K562 (cell line): ENCODE measurements around the gene RPL14. TPM values are rescaled to one million over a fixed set of nuclear protein-coding genes. Genes with fewer than 3 reads are reported as not detected.
A peak's percentile ranks its signal among the peaks of the same experiment; 100 is the strongest.
"Not testable (repeated sequence)": the region's sequence is repeated elsewhere in the genome, so short reads cannot be mapped to it uniquely, and the experiment has no call there.

Source experiments
- ATAC-seq: fragments of 200-7000 bp; cut with Tn5 transposase; 3 replicates; pipeline ENCODE4 v1.9.1; 2020; ENCODE audit warnings: moderate library complexity
- BruUV-seq: library from RNA; stranded (reverse); fragments of 400-500 nt; replicated peaks from 2 replicates; lab custom pipeline; 2021; lab: Mats Ljungman, UMichigan
- CTCF ChIA-PET: fragments of 300-600 bp; formaldehyde crosslinking; extraction: SDS; loops from one replicate; lab custom pipeline; 2021; ENCODE audit warnings: low intra/inter-chr PET ratio; lab: Yijun Ruan, JAX
- POLR2A ChIA-PET: fragments of 300-600, 350-650 bp; sonication (Branson Sonifier 250); formaldehyde crosslinking; extraction: SDS; loops from one replicate; lab custom pipeline; 2021; ENCODE audit warnings: antibody characterized with exemption, inconsistent platforms; lab: Yijun Ruan, JAX
- DNase-seq, 4 experiments: peaks; one replicate each; pipeline versions ENCODE4 v3.0.0 to v3.0.0-alpha.2; 2011 to 2018; ENCODE audit warnings: low spot score in 3 of 4, mixed read lengths in 3 of 4; ENCODE audit errors: extremely low read depth in 1 of 4
- FAIRE-seq: peaks from 2 replicates; lab custom pipeline; 2011; peaks lifted over from hg19 to GRCh38; lab: Jason Lieb, UNC
- H2AFZ ChIP-seq: 2 replicates; pipeline ENCODE4 v1.6.0; 2011; ENCODE audit warnings: low read depth, low read length, control low read depth, inconsistent platforms
- H3K27ac ChIP-seq: fragments of 200-600 bp; 3 replicates; pipeline ENCODE4 v1.8.0; 2011; ENCODE audit warnings: low read depth, mild to moderate bottlenecking, control low read depth, inconsistent platforms, low read length, moderate library complexity, mixed read lengths; ENCODE audit errors: extremely low read depth
- H3K27me3 ChIP-seq, 2 experiments: fragments of 300-600 bp in 1 of 2; 2 replicates in 1 of 2; 3 replicates in 1 of 2; pipeline versions ENCODE4 v1.6.0 to v1.8.0; 2011; ENCODE audit warnings: inconsistent platforms in 2 of 2, low read length in 2 of 2, mild to moderate bottlenecking in 1 of 2, mixed read lengths in 1 of 2, moderate library complexity in 1 of 2; ENCODE audit not compliant: control insufficient read depth in 2 of 2, insufficient read depth in 2 of 2
- H3K36me3 ChIP-seq: fragments of 300-600 bp; 3 replicates; pipeline ENCODE4 v1.8.0; 2011; ENCODE audit warnings: mild to moderate bottlenecking, low read length, inconsistent platforms; ENCODE audit not compliant: control insufficient read depth, insufficient read depth
- H3K4me1 ChIP-seq, 2 experiments: fragments of 200-600 bp in 1 of 2; replicated peaks in 1 of 2; 2 replicates in 1 of 2; 3 replicates in 1 of 2; pipeline versions ENCODE4 v1.5.1 to v1.8.0; 2011; ENCODE audit warnings: inconsistent platforms in 2 of 2, low read length in 2 of 2, mild to moderate bottlenecking in 1 of 2, mixed read lengths in 1 of 2, moderate library complexity in 1 of 2; ENCODE audit not compliant: control insufficient read depth in 2 of 2, insufficient read depth in 2 of 2
- H3K4me2 ChIP-seq: 2 replicates; pipeline ENCODE4 v1.6.1; 2011; ENCODE audit warnings: low read length, control low read depth, inconsistent platforms, mixed read lengths; ENCODE audit not compliant: insufficient read depth
- H3K4me3 ChIP-seq: fragments of 200-600 bp; sonication (generic), shearing (Covaris generic); 2 replicates; pipeline ENCODE4 v1.5.1; 2016; ENCODE audit warnings: control low read depth, inconsistent platforms
- H3K79me2 ChIP-seq: fragments of 200-600 bp; 3 replicates; pipeline ENCODE4 v1.8.0; 2011; ENCODE audit warnings: low read length, inconsistent platforms; ENCODE audit not compliant: control insufficient read depth, insufficient read depth
- H3K9ac ChIP-seq, 2 experiments: 2 replicates each; pipeline versions ENCODE4 v1.6.0 to v1.6.1; 2011; ENCODE audit warnings: low read depth in 2 of 2, low read length in 2 of 2, control low read depth in 1 of 2, inconsistent platforms in 1 of 2, mild to moderate bottlenecking in 1 of 2, mixed read lengths in 1 of 2; ENCODE audit not compliant: insufficient read depth in 1 of 2
- H3K9me1 ChIP-seq: one replicate; pipeline ENCODE4 v1.6.0; 2011; ENCODE audit warnings: inconsistent platforms, mild to moderate bottlenecking, low read length, moderate library complexity; ENCODE audit not compliant: control insufficient read depth, insufficient read depth
- H3K9me3 ChIP-seq: replicated peaks from 2 replicates; pipeline ENCODE4 v1.5.1; 2011; ENCODE audit warnings: low read depth, low read length, inconsistent platforms; ENCODE audit not compliant: control insufficient read depth, insufficient read depth
- H4K20me1 ChIP-seq: replicated peaks from 2 replicates; pipeline ENCODE4 v1.6.1; 2011; ENCODE audit warnings: low read length, inconsistent platforms, mixed read lengths; ENCODE audit not compliant: control insufficient read depth, insufficient read depth
- CEBPB ChIP-seq: fragments of 450-650 bp; IDR thresholded peaks from 2 replicates; pipeline ENCODE4 v1.6.1; 2016; ENCODE audit warnings: missing genetic modification characterization, missing compliant biosample characterization
- CEBPG ChIP-seq, 3 experiments: fragments of 200-800 bp in 1 of 3; sonication (Bioruptor generic) in 1 of 3; sonication (generic) in 1 of 3; formaldehyde crosslinking in 1 of 3; IDR thresholded peaks in 2 of 3; conservative IDR thresholded peaks in 1 of 3; 2 replicates each; pipeline versions ENCODE4 v1.6.1 to v1.8.0; 2016 to 2022; ENCODE audit warnings: missing compliant biosample characterization in 2 of 3, missing genetic modification characterization in 2 of 3, mild to moderate bottlenecking in 1 of 3, missing genetic modification reagents in 1 of 3
- POLR2A ChIP-seq: fragments of 450-650 bp; conservative IDR thresholded peaks from 2 replicates; pipeline ENCODE4 v1.6.1; 2016
- POLR2AphosphoS2 ChIP-seq: IDR thresholded peaks from 2 replicates; pipeline ENCODE4 v1.6.1; 2012; ENCODE audit warnings: low read length, improper control_type of control experiment
- POLR2AphosphoS5 ChIP-seq: IDR thresholded peaks from 2 replicates; pipeline ENCODE4 v1.6.1; 2011; ENCODE audit warnings: mild to moderate bottlenecking, low read depth, low read length, moderate library complexity; ENCODE audit not compliant: control insufficient read depth, insufficient read depth
- SUPT5H ChIP-seq: fragments of 450-650 bp; IDR thresholded peaks from 2 replicates; pipeline ENCODE4 v1.6.1; 2016
- XRCC5 ChIP-seq: fragments of 200-400 bp; formaldehyde crosslinking; IDR thresholded peaks from 2 replicates; pipeline ENCODE4 v1.6.1; 2017; ENCODE audit warnings: low read depth, mild to moderate bottlenecking, low read length
- WGBS: fragments of 100-300 bp; shearing (Covaris generic); methylation state at CpG from one replicate; pipeline ENCODE4 v1.1.6; 2016; ENCODE audit warnings: low coverage, mixed read lengths; ENCODE audit not compliant: insufficient coverage; ENCODE audit errors: missing lambda C conversion rate; 5-methylcytosine and 5-hydroxymethylcytosine counted together
- in situ Hi-C: fragments of 300-500 bp; cut with MboI; formaldehyde crosslinking; loops from 4 replicates; pipeline ENCODE4 v1.15.0; 2018; ENCODE audit warnings: inconsistent platforms, mixed read lengths
- intact Hi-C: fragments of 100-400 bp; cut with micrococcal nuclease; formaldehyde crosslinking; loops from 2 replicates; pipeline ENCODE4 v1.14.2; 2022
- polyA plus RNA-seq, 8 experiments: library from polyadenylated mRNA; depleted of rRNA in 4 of 8; stranded (reverse) in 5 of 8; unstranded in 3 of 8; fragments of >200 nt; fragmentation: Nextera tagmentation in 2 of 8; fragmentation: Illumina TruSeq in 1 of 8; extraction: Ambion mirVana in 2 of 8; extraction: Trizol in 1 of 8; gene quantifications; 2 replicates each; pipeline versions ENCODE4 v1.2.1 to v1.2.3, GENCODE V29; 2011 to 2014; ENCODE audit warnings: inconsistent platforms in 1 of 8, missing spikeins in 1 of 8
- total RNA-seq, 7 experiments: library from RNA; depleted of rRNA in 6 of 7; stranded (reverse); fragments of >200 nt in 6 of 7; fragmentation: Illumina TruSeq in 2 of 7; extraction: Trizol in 2 of 7; gene quantifications; 2 replicates each; pipeline versions ENCODE4 v1.2.1 to v1.2.3, GENCODE V29; 2011 to 2021; ENCODE audit warnings: low replicate concordance in 1 of 7
- TF ChIP-seq, protein P1 (sequence below), 2 experiments: fragments of 450-650 bp in 1 of 2; sonication (generic) in 1 of 2; formaldehyde crosslinking in 1 of 2; IDR thresholded peaks in 1 of 2; conservative IDR thresholded peaks in 1 of 2; 2 replicates each; pipeline versions ENCODE4 v1.6.1 to v1.8.1; 2016 to 2023; ENCODE audit warnings: mild to moderate bottlenecking in 2 of 2, moderate library complexity in 2 of 2, inconsistent platforms in 1 of 2, missing genetic modification reagents in 1 of 2
- TF ChIP-seq, protein P2 (sequence below): sonication (generic); formaldehyde crosslinking; IDR thresholded peaks from 2 replicates; pipeline ENCODE4 v1.8.1; 2023; ENCODE audit warnings: mild to moderate bottlenecking, missing genetic modification reagents

Gene RPL14
- total and polyA plus RNA-seq, 9 of the 15 experiments (the other 6 are each of a cell fraction or from before 2014, with no cell fraction given) = 851 to 4,649 (median 2,133) TPM

DNA sequence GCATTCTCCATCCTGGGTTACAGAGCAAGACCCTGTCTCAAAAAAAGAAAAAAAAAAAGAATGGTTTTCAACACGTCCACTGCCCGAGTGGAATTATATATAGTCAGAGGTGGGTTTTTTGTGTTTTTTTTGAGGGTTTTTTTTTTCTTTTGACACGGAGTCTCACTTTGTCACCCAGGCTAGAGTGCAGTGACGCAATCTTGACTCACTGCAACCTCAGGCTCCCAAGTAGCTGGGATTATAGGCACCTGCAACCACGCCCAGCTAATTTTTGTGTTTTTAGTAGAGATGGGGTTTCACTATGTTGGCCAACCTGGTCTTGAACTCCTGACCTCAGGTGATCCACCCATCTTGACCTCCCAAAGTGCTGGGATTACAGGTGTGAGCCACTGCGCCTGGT is 3.3 kb downstream of the RPL14 start:
- Histone ChIP-seq H3K27ac (peak overlapping the region; percentile 42; the same call in 1 of the 3 replicates), H3K36me3 (peaks cover 79% of the 10 kb centered on the region), H3K9ac (peak overlapping the region in 1 of 2 experiments; percentile 14; a peak in 1 of 4 replicates), H3K79me2 (peaks cover 55% of the 10 kb centered on the region), H3K4me1 (peaks cover 20 to 21% of the 10 kb centered on the region in 2 experiments)
- DNase-seq; H3K4me3 ChIP-seq; intact Hi-C loops; CTCF ChIA-PET; H3K27me3 ChIP-seq; H3K9me3 ChIP-seq; H3K9me1 ChIP-seq; H4K20me1 ChIP-seq; H2AFZ ChIP-seq; H3K4me2 ChIP-seq; FAIRE-seq; ATAC-seq; BruUV-seq; TF ChIP-seq CEBPG (CRISPR knock-in tag; IDR thresholded peaks at IDR 0.05): not testable (repeated sequence)
- in situ Hi-C loops = loop anchor here (25.0 kb wide), 1 partner anchor 1048 kb away; the partner anchor contains the start of gene RPSA
- TF ChIP-seq, protein P1, sequence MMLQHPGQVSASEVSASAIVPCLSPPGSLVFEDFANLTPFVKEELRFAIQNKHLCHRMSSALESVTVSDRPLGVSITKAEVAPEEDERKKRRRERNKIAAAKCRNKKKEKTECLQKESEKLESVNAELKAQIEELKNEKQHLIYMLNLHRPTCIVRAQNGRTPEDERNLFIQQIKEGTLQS (IDR thresholded peaks at IDR 0.05) = 0 out of 2 replicates have a peak, but pooled peaks have one; percentile 26
- TF ChIP-seq, protein P1 (CRISPR knock-in tag; conservative IDR thresholded peaks at IDR 0.05) = not testable (repeated sequence)
- TF ChIP-seq XRCC5 (0 out of 2 replicates have a peak, but pooled peaks have one; percentile 39), POLR2AphosphoS2 (0 out of 2 replicates have a peak, but pooled peaks have one; percentile 12), SUPT5H (peak; percentile 30; the same call in 1 of the 2 replicates), CEBPB (tag) (peak; percentile 73), POLR2AphosphoS5 (0 out of 2 replicates have a peak, but pooled peaks have one; percentile 9), CEBPG (tag; conservative IDR thresholded peaks at IDR 0.05 in 1 of 2, IDR thresholded peaks at IDR 0.05 in 1 of 2) (peak; percentile 35 to 39; a peak in 1 of 4 replicates), POLR2A (peak; percentile 37)
- TF ChIP-seq, protein P2, sequence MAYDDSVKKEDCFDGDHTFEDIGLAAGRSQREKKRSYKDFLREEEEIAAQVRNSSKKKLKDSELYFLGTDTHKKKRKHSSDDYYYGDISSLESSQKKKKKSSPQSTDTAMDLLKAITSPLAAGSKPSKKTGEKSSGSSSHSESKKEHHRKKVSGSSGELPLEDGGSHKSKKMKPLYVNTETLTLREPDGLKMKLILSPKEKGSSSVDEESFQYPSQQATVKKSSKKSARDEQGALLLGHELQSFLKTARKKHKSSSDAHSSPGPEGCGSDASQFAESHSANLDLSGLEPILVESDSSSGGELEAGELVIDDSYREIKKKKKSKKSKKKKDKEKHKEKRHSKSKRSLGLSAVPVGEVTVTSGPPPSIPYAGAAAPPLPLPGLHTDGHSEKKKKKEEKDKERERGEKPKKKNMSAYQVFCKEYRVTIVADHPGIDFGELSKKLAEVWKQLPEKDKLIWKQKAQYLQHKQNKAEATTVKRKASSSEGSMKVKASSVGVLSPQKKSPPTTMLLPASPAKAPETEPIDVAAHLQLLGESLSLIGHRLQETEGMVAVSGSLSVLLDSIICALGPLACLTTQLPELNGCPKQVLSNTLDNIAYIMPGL (CRISPR knock-in tag) = 0 out of 2 replicates have a peak, but pooled peaks have one; percentile 16
- POLR2A ChIA-PET = interaction anchor here (0.9 to 7.7 kb wide), 4 partner anchors 8 to 64 kb away, joined by 3 to 102 read pairs (median 4); partner anchors contain the start of gene ZNF619
- 91% methylated on average over 6 of the region's 6 CpGs for WGBS
